GM20000 (cell line): ENCODE measurements around the gene ACOT12.

Experiments
- DNase-seq: peaks from one replicate; pipeline ENCODE4 v3.0.0; 2012; ENCODE audit warnings: low spot score
- TF ChIP-seq, protein P1 (sequence below): IDR thresholded peaks from 2 replicates; pipeline ENCODE4 v1.5.1; 2012; ENCODE audit warnings: mild to moderate bottlenecking, control low read depth; ENCODE audit errors: extremely low read depth, missing control alignments

The ACOT12 gene

GRCh38 chr5:81371354-81371876 lies 22.5 kb downstream of the ACOT12 start:
- TF ChIP-seq, protein P1, sequence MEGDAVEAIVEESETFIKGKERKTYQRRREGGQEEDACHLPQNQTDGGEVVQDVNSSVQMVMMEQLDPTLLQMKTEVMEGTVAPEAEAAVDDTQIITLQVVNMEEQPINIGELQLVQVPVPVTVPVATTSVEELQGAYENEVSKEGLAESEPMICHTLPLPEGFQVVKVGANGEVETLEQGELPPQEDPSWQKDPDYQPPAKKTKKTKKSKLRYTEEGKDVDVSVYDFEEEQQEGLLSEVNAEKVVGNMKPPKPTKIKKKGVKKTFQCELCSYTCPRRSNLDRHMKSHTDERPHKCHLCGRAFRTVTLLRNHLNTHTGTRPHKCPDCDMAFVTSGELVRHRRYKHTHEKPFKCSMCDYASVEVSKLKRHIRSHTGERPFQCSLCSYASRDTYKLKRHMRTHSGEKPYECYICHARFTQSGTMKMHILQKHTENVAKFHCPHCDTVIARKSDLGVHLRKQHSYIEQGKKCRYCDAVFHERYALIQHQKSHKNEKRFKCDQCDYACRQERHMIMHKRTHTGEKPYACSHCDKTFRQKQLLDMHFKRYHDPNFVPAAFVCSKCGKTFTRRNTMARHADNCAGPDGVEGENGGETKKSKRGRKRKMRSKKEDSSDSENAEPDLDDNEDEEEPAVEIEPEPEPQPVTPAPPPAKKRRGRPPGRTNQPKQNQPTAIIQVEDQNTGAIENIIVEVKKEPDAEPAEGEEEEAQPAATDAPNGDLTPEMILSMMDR: no peak
- DNase-seq: no peak

GRCh38 chr5:81370912-81371311 lies 23.0 kb downstream of the ACOT12 start:
- TF ChIP-seq, protein P1: no peak

GRCh38 chr5:81365541-81365940 lies 28.4 kb downstream of the ACOT12 start:
- TF ChIP-seq, protein P1: no peak
- DNase-seq: no peak

More at GRCh38 chr5:81370912-81371311, 23.0 kb downstream of the ACOT12 start:
- no peak for DNase-seq

DNA sequence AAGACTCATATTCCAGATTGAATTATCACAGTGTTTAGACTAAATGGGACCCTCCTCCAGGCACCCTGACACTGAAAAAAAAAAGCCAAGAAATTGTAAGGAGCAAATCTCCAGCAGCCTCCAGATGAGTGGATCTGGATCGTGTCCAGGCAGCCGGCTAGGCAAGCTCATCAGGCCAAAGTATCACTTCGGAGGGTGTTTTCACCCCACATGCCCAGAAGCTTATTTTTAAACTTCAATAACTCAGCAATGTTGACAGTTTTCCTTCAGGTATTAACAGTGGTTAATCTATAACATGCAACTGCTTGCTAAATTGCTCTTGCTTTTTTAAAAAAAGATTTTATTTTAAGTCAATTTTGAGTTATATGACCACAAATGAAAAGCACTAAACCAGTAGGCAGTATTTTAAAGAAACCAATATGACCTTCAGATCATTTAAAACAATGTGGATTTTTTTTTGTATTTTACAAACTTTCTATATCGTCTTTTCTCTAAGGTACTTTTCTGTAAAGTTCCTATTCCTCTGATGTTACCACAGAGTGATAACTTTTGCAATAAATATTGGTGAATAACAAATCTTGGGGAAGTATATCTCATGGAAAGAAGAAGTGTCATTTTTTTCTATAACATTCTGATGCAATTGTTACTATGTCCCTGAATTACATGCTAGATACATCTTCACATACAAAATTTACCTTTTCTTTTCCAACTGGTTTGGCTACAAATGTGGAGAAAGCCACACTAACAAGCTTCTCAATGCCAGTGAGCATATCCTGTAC lies 30.7 kb downstream of the ACOT12 start:
- TF ChIP-seq, protein P1: no peak
- DNase-seq: no peak

GRCh38 chr5:81361600-81361999 lies 32.3 kb downstream of the ACOT12 start:
- TF ChIP-seq, protein P1: no peak
- no peak for DNase-seq

DNA sequence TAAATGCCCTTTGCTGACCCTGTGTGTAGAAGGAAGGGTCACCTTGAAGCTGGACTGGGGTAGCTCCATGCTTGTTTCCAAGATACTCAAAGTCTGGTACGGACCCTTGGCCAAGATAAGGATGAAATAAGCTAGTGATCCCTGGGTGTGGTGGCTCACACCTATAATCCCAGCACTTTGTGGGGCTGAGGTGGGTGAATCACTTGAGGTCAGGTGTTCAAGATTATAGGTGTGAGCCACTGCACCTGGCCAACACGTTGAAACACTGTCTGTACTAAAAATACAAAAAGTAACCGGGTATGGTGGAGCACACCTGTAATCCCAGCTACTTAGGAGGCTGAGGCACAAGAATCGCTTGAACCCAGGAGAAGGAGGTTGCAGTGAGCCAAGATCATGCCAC lies 33.3 kb downstream of the ACOT12 start:
- no peak for DNase-seq
- TF ChIP-seq, protein P1: no peak

GRCh38 chr5:81359881-81360280 lies 34.1 kb downstream of the ACOT12 start:
- DNase-seq: no peak
- TF ChIP-seq, protein P1: no peak
